HG02943 (cell line): ENCODE results near the gene PACRG.

Experiments used
- ATAC-seq: cut with Tn5 transposase; IDR thresholded peaks from one replicate; pipeline ENCODE4 v1.9.1; 2021; ENCODE audit warnings: mild to moderate bottlenecking, low read depth, moderate library complexity; ENCODE audit not compliant: unreplicated experiment

Gene PACRG

DNA sequence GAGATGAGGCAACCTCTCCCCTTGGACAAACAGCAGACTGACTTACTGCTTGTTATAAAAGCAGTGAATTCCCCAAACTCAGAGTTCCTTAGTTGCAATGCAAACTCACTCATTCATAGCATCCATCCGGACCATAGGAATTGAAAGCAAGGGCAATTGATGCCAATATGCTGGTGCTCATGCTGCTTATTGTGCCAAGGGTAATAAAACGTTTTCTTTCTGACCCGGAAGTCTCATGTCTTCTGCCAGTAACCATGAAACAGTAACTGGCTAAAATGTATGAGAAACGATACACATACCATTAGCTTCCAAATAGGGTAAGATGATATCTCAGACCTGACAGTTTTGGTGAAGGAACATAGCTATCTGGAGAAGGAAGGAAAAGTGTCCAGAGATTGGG lies 18.3 kb upstream of the PACRG start:
- ATAC-seq = no peak

DNA sequence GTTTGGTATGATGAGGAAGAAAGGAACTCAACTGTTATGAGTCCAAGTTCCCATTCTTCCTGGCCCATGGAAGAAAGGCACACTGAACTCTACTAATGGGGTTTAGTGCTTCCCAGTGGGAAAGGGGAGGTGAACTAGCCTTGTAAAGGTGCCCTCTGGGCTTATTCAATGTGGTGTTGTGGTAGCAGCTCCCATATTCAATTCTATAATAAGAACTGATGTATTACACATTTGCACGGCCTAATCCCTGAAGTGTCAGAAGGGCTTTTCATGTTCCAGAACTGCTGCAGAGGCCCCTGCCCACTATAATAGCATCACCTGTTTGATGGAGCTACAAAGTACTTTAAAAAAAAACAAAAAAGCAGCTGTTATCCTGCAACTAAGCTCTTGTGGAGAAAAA lies 17.4 kb upstream of the PACRG start:
- no peak for ATAC-seq

DNA sequence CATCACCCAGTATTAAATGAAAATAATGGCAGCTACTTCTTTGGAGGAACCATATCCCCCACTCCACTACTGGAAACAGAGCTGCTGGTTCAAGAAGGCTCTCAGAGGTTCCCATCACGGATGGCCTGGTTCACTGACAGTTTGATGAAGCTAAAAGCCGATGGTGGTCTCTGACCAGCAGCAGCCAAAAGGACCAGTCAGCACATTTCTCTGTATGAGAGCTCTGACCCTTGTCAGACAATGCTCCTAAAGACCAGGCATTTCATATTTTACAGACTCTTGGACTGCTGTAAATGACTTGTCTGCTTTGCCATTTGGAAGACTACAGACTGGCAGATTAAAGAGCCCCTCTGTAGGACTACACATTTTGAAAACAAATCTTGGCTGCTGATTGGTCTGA lies 16.8 kb upstream of the PACRG start:
- ATAC-seq = no peak

- ATAC-seq = no peak
Observed at GRCh38 chr6:162711376-162711775, 16.4 kb upstream of the PACRG start.

- no peak for ATAC-seq
Observed at GRCh38 chr6:162712694-162713093, 15.1 kb upstream of the PACRG start.

- ATAC-seq = no peak
Observed at GRCh38 chr6:162713974-162714780, 13.6 kb upstream of the PACRG start.

- ATAC-seq = no peak
Observed at GRCh38 chr6:162715601-162716000, 12.2 kb upstream of the PACRG start.

DNA sequence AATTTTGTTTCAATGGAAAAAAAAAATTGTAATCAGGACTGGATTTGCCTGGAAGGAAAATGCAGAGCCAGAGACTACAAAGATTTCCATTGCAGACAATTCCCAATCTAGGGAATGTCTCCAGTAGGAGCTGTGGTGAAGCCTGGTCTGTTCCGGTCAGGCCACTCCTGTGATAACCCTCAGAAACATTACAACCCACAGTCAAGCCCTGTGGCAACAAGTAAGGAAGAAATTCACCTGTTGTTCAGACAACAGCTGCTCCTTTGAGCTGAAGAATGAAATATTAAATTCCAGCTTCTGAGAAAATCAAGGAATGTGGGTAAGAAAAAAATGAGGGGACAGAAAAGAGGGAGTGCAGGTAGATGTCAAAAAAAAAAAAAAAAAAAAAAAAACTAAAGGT lies 8.2 kb upstream of the PACRG start:
- ATAC-seq = no peak

- ATAC-seq = no peak
Observed at GRCh38 chr6:162721404-162721687, 6.4 kb upstream of the PACRG start.

- no peak for ATAC-seq
Observed at GRCh38 chr6:162722226-162722625, 5.5 kb upstream of the PACRG start.

DNA sequence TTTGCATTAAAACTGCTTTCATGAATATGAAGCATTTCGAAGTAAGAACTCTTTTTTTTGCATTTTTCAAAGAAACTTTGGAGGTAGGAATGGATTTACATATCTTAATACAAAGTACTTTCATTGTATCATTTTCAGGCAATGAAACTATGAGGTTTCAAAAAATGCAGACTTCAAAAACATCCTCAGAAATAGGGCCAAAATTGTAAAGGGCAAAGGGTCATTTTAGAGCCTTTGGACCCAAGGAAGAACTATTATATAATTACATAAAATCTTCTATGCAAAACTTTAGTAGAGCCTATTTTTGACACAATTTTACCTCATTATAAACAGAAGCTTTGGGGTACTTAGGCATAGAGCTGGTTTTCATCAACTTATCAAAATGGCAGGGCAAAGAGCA lies 5.1 kb upstream of the PACRG start:
- no peak for ATAC-seq

GRCh38 chr6:162726947-162727321 lies 840 bp upstream of the PACRG start:
- peak; percentile 4 for ATAC-seq

GRCh38 chr6:162728197-162728596 lies 423 bp downstream of the PACRG start:
- no peak for ATAC-seq

- ATAC-seq = no peak
Observed at GRCh38 chr6:162728706-162729105, 932 bp downstream of the PACRG start.

GRCh38 chr6:162730502-162730901 lies 2.7 kb downstream of the PACRG start:
- no peak for ATAC-seq

- no peak for ATAC-seq
Observed at GRCh38 chr6:162733489-162733888, 5.7 kb downstream of the PACRG start.

DNA sequence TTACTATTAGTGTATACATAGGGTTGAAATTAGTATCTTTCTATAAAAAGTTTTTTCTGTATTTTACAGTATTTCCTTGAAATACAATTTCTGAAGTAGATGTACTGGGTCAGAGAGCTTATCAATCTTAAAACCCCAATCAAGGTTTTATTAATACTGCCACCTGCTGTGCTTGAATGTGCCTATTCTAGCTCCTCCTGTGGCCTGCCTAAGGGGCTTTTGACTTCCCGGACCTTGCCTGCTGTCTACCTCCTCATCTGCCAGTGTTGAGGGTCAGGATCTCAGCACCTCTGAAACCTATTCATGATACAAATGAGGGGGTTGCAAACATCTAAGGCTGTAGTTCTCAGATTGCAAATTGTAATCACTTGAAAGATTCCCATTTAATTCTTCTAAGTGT lies 9.2 kb downstream of the PACRG start:
- ATAC-seq = no peak

DNA sequence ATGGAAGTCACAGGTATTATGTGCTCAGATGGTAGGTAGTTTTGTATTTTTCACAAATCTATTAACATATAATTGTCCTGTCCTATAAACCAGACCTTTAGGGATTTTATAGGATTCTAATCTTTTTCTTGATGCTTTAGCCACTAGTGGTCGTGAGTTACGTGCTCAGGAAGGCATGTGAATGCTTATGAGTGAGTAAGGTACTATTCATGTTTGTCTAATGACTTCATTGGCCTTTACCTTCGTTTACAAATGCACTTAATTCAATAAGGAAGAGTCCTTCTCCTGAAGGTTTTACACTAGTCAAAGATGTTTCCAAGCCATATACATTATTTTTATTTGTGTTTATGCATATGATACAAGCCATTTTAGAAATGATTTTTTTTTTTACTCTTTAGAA lies 23.0 kb downstream of the PACRG start:
- no peak for ATAC-seq

DNA sequence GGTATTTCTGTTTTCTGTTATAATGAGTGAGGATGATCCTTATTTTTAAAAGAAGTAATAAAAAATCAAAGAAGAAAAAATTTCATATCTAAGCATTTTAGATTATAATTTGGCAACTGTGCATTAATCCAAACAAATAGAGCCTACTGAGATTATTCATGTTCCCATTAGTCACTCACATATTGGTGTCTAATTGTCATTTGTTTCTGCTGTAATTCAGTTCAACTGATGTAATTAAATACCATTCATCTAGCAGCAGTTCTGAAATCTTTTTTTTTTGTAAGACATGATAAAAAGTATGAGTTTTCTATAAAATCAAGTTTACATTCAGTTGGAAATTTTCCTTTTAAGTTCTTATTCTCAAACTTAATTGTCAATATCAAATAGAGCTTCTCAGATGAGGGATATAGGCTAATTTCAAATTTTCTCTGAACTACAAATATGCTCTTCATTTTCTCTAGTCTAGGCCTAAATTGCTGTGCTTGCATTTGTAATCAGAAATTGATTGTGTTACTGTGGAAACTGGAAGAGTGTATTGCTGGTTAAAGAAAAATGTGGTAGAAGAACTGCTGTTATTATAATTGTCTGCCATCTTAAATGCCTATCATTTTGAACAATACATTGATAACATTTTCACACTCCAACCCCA lies 23.6 kb downstream of the PACRG start:
- no peak for ATAC-seq

DNA sequence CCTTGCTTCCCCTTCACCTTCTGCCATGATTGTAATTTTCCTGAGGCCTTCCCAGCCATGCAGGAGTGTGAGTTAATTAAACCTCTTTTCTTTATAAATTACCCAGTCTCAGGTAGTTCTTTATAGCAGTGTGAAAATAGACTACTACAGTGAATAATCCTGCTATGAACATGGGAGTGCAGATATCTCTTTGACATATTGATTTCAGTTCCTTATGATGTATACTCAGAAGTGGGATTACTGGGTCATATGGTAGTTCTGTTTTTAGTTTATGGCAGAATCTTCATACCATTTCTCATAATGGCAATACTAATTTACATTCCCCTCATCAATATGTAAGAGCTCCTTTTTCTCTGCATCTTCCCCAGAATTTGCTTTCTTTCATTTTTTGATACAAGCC lies 26.0 kb downstream of the PACRG start:
- ATAC-seq = no peak

GRCh38 chr6:162770136-162770535 lies 42.4 kb downstream of the PACRG start:
- no peak for ATAC-seq

DNA sequence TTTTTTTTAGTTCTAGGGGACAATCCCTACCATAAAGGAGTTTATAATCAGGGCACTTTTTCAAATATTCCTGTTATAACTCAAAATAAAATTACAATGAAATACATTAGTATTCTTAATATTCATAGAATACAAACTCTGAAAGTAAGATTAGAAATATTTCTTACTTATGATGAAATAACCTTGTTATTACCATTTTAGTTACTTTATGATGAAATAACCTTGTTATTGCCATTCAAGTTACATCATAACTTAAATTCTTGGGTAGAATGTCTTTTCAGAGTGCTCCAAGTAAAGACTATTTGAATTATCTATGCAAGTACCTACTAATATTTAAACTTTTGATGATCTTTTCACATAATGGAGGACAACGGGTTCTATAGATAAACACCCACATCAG lies 43.2 kb downstream of the PACRG start:
- ATAC-seq = no peak

GRCh38 chr6:162772466-162772865 lies 44.7 kb downstream of the PACRG start:
- ATAC-seq = no peak
